Measurements from ENCODE around the gene SACM1L. TPM values are rescaled to one million over a fixed set of nuclear protein-coding genes. Genes with fewer than 3 reads are reported as not detected.

The SACM1L gene
- 13.8 to 16.2 TPM (median 15.5 TPM) in 5 replicates for total RNA-seq (2022; extraction: Qiagen RNA extraction)

GRCh38 chr3:45688882-45689786, at the start of gene SACM1L:
SACM1L (plus strand) TSS chr3:45689396; CDS start chr3:45689466, 70 bp downstream.

Other genes starting within 250 kb of the SACM1L start
- 11.3 to 18.7 TPM (median 14.9 TPM) in 5 replicates for gene LIMD1, start 94.6 kb upstream of the SACM1L start, total RNA-seq (2022; extraction: Qiagen RNA extraction)
- gene SLC6A20, start 107.1 kb downstream of the SACM1L start, total RNA-seq (2022; extraction: Qiagen RNA extraction) = 0.02 TPM in 1 of 5 replicates, not detected in the others
- gene LZTFL1, start 152.7 kb downstream of the SACM1L start, total RNA-seq (2022; extraction: Qiagen RNA extraction) = 12.7 to 18.3 TPM (median 17.5 TPM) in 5 replicates
- gene CCR9, start 197.1 kb downstream of the SACM1L start, total RNA-seq (2022; extraction: Qiagen RNA extraction) = not detected in 5 replicates

All from A549 treated with Mapracorat at 1 μM for 4 hours (cell line).